ENCODE measurements around the gene TMEM98.

The TMEM98 gene

GRCh38 chr17:32992321-32993033 lies 64.5 kb downstream of the TMEM98 start:
- Histone ChIP-seq H3K27me3 (peaks cover 0 to 5% of the 10 kb centered on the region in 2 donors), H3K4me3 (no peak overlapping the region), H3K4me1 (no peaks in the 10 kb centered on the region), H3K36me3 (no peaks in the 10 kb centered on the region), H3K27ac (no peak overlapping the region), H3K9me3 (peaks cover 0 to 3% (median 0%) of the 10 kb centered on the region in 3 donors)
- DNase-seq: no peak
- TF ChIP-seq, protein P1, sequence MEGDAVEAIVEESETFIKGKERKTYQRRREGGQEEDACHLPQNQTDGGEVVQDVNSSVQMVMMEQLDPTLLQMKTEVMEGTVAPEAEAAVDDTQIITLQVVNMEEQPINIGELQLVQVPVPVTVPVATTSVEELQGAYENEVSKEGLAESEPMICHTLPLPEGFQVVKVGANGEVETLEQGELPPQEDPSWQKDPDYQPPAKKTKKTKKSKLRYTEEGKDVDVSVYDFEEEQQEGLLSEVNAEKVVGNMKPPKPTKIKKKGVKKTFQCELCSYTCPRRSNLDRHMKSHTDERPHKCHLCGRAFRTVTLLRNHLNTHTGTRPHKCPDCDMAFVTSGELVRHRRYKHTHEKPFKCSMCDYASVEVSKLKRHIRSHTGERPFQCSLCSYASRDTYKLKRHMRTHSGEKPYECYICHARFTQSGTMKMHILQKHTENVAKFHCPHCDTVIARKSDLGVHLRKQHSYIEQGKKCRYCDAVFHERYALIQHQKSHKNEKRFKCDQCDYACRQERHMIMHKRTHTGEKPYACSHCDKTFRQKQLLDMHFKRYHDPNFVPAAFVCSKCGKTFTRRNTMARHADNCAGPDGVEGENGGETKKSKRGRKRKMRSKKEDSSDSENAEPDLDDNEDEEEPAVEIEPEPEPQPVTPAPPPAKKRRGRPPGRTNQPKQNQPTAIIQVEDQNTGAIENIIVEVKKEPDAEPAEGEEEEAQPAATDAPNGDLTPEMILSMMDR (IDR thresholded peaks at IDR 0.05): no peak
- intact Hi-C loops (cut with DNase I; ENCODE audit: low total_unique reads): no loop called here

DNA sequence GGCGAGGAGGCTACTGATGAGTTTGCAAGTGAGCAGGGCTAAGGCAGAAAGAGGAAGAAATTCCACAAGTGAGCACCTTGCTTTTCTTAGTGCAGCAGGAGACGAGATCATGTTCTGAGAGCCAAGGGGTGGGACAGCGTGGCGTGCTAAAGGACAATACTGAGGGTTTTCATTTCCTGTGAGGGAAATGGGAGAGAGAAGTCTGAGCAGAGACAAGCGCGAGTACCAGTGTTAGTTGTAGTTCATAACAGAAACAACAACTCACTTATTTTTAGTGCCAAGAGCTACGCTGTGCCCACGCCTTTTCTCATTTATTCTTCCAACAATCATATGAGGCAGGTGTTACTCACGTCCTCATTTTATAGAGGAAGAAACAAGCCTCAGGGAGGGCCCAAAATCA lies 66.0 kb downstream of the TMEM98 start:
- intact Hi-C loops (cut with DNase I; ENCODE audit: low total_unique reads): no loop called here
- no peaks in the 10 kb centered on the region for H3K36me3 ChIP-seq

More for the DNA sequence above, 66.0 kb downstream of the TMEM98 start:
- Histone ChIP-seq H3K4me1 (peaks cover 0 to 9% (median 8%) of the 10 kb centered on the region in 4 donors), H3K27ac (no peak overlapping the region), H3K9me3 (no peaks in the 10 kb centered on the region), H3K27me3 (peaks cover 0 to 10% of the 10 kb centered on the region in 2 donors), H3K4me3 (no peak overlapping the region)
- TF ChIP-seq, protein P1 (IDR thresholded peaks at IDR 0.05): no peak
- DNase-seq: no peak

Measured in tibial artery (tissue), 4 donors.